ENCODE results near the gene HYDIN.

Gene HYDIN

GRCh38 chr16:71230122-71230845 lies at the start of gene HYDIN:
HYDIN (minus strand) TSS chr16:71230722; CDS start chr16:71186895, 43,827 bp downstream.
- no peak for DNase-seq

- no peak for DNase-seq
Observed at GRCh38 chr16:71276589-71277334, 46.2 kb upstream of the HYDIN start.

GRCh38 chr16:71273384-71273783 lies 42.9 kb upstream of the HYDIN start:
- DNase-seq, result no peak

GRCh38 chr16:71264299-71264698 lies 33.8 kb upstream of the HYDIN start:
- DNase-seq, result no peak

- DNase-seq, result no peak
Observed at GRCh38 chr16:71263582-71263981, 33.1 kb upstream of the HYDIN start.

GRCh38 chr16:71262391-71262790 lies 31.9 kb upstream of the HYDIN start:
- DNase-seq, result no peak

- DNase-seq, result no peak
Observed at GRCh38 chr16:71260995-71261394, 30.5 kb upstream of the HYDIN start.

GRCh38 chr16:71259086-71259485 lies 28.6 kb upstream of the HYDIN start:
- DNase-seq, result no peak

- no peak for DNase-seq
Observed at GRCh38 chr16:71258372-71258771, 27.9 kb upstream of the HYDIN start.

GRCh38 chr16:71257768-71258167 lies 27.2 kb upstream of the HYDIN start:
- DNase-seq, result no peak

GRCh38 chr16:71255721-71256120 lies 25.2 kb upstream of the HYDIN start:
- DNase-seq, result no peak

- no peak for DNase-seq
Observed at GRCh38 chr16:71254832-71255525, 24.5 kb upstream of the HYDIN start.

- no peak for DNase-seq
Observed at GRCh38 chr16:71250461-71251235, 20.1 kb upstream of the HYDIN start.

- DNase-seq, result no peak
Observed at GRCh38 chr16:71249399-71249798, 18.9 kb upstream of the HYDIN start.

GRCh38 chr16:71247478-71247877 lies 17.0 kb upstream of the HYDIN start:
- no peak for DNase-seq

GRCh38 chr16:71246309-71246708 lies 15.8 kb upstream of the HYDIN start:
- DNase-seq, result no peak

GRCh38 chr16:71244521-71244920 lies 14.0 kb upstream of the HYDIN start:
- no peak for DNase-seq

GRCh38 chr16:71242601-71243000 lies 12.1 kb upstream of the HYDIN start:
- no peak for DNase-seq

- DNase-seq, result no peak
Observed at GRCh38 chr16:71242036-71242435, 11.5 kb upstream of the HYDIN start.

- DNase-seq, result no peak
Observed at GRCh38 chr16:71229344-71229743, 1.2 kb downstream of the HYDIN start.

GRCh38 chr16:71226229-71227141 lies 4.0 kb downstream of the HYDIN start:
- DNase-seq, result no peak

GRCh38 chr16:71225145-71225544 lies 5.4 kb downstream of the HYDIN start:
- no peak for DNase-seq

All from stimulated activated CD4-positive, alpha-beta T cell treated with anti-CD3 and anti-CD28 coated beads, Interleukin-4, amount 100 ng/mL, for 24 hours (primary cell).